Measurements from ENCODE around the gene MYH16.

Gene MYH16

GRCh38 chr7:99293167-99293566 lies 20.5 kb downstream of the MYH16 start:
- no peaks in the 10 kb centered on the region for H3K27me3 ChIP-seq (ENCODE audit: insufficient read depth, low read length)
- no peaks in the 10 kb centered on the region for H3K9me3 ChIP-seq (ENCODE audit: low read length)
- no peaks in the 10 kb centered on the region for H3K36me3 ChIP-seq (ENCODE audit: insufficient read depth, low read length)
- H3K4me1 ChIP-seq (ENCODE audit: insufficient read depth, low read length): no peaks in the 10 kb centered on the region
- no peak overlapping the region for H3K4me3 ChIP-seq (ENCODE audit: low read length)
- no peak overlapping the region for H2AFZ ChIP-seq (ENCODE audit: low read depth, low read length)

GRCh38 chr7:99293650-99294049 lies 21.0 kb downstream of the MYH16 start:
- no peaks in the 10 kb centered on the region for H3K27me3 ChIP-seq (ENCODE audit: insufficient read depth, low read length)
- no peaks in the 10 kb centered on the region for H3K4me1 ChIP-seq (ENCODE audit: insufficient read depth, low read length)
- H3K4me3 ChIP-seq (ENCODE audit: low read length): no peak overlapping the region
- H3K36me3 ChIP-seq (ENCODE audit: insufficient read depth, low read length): no peaks in the 10 kb centered on the region
- no peak overlapping the region for H2AFZ ChIP-seq (ENCODE audit: low read depth, low read length)
- no peaks in the 10 kb centered on the region for H3K9me3 ChIP-seq (ENCODE audit: low read length)

GRCh38 chr7:99296471-99296870 lies 23.8 kb downstream of the MYH16 start:
- no peak overlapping the region for H2AFZ ChIP-seq (ENCODE audit: low read depth, low read length)
- no peaks in the 10 kb centered on the region for H3K4me1 ChIP-seq (ENCODE audit: insufficient read depth, low read length)
- H3K36me3 ChIP-seq (ENCODE audit: insufficient read depth, low read length): no peaks in the 10 kb centered on the region
- no peaks in the 10 kb centered on the region for H3K27me3 ChIP-seq (ENCODE audit: insufficient read depth, low read length)
- H3K4me3 ChIP-seq (ENCODE audit: low read length): no peak overlapping the region
- H3K9me3 ChIP-seq (ENCODE audit: low read length): no peaks in the 10 kb centered on the region

- Histone ChIP-seq H2AFZ (ENCODE audit: low read depth, low read length) (no peak overlapping the region), H3K9me3 (ENCODE audit: low read length) (no peaks in the 10 kb centered on the region), H3K4me1 (ENCODE audit: insufficient read depth, low read length) (no peaks in the 10 kb centered on the region), H3K27me3 (ENCODE audit: insufficient read depth, low read length) (no peaks in the 10 kb centered on the region), H3K36me3 (ENCODE audit: insufficient read depth, low read length) (no peaks in the 10 kb centered on the region), H3K4me3 (ENCODE audit: low read length) (no peak overlapping the region)
Measured at GRCh38 chr7:99301496-99301895, 28.9 kb downstream of the MYH16 start.

- H3K36me3 ChIP-seq (ENCODE audit: insufficient read depth, low read length): no peaks in the 10 kb centered on the region
- H3K4me3 ChIP-seq (ENCODE audit: low read length): no peak overlapping the region
- H3K9me3 ChIP-seq (ENCODE audit: low read length): peaks cover 3% of the 10 kb centered on the region
- no peak overlapping the region for H2AFZ ChIP-seq (ENCODE audit: low read depth, low read length)
- no peaks in the 10 kb centered on the region for H3K4me1 ChIP-seq (ENCODE audit: insufficient read depth, low read length)
- no peaks in the 10 kb centered on the region for H3K27me3 ChIP-seq (ENCODE audit: insufficient read depth, low read length)
Measured at GRCh38 chr7:99305473-99306260, 33.0 kb downstream of the MYH16 start.

- H3K9me3 ChIP-seq (ENCODE audit: low read length): peaks cover 3% of the 10 kb centered on the region
- no peaks in the 10 kb centered on the region for H3K4me1 ChIP-seq (ENCODE audit: insufficient read depth, low read length)
- no peak overlapping the region for H2AFZ ChIP-seq (ENCODE audit: low read depth, low read length)
- no peak overlapping the region for H3K4me3 ChIP-seq (ENCODE audit: low read length)
- no peaks in the 10 kb centered on the region for H3K36me3 ChIP-seq (ENCODE audit: insufficient read depth, low read length)
- no peaks in the 10 kb centered on the region for H3K27me3 ChIP-seq (ENCODE audit: insufficient read depth, low read length)
Measured at GRCh38 chr7:99308461-99309074, 35.9 kb downstream of the MYH16 start.

- Histone ChIP-seq H3K4me3 (ENCODE audit: low read length) (no peak overlapping the region), H3K4me1 (ENCODE audit: insufficient read depth, low read length) (no peaks in the 10 kb centered on the region), H3K9me3 (ENCODE audit: low read length) (peaks cover 3% of the 10 kb centered on the region), H3K27me3 (ENCODE audit: insufficient read depth, low read length) (no peaks in the 10 kb centered on the region), H3K36me3 (ENCODE audit: insufficient read depth, low read length) (no peaks in the 10 kb centered on the region), H2AFZ (ENCODE audit: low read depth, low read length) (no peak overlapping the region)
Measured at GRCh38 chr7:99309111-99309510, 36.5 kb downstream of the MYH16 start.

GRCh38 chr7:99310004-99310403 lies 37.4 kb downstream of the MYH16 start:
- no peak overlapping the region for H2AFZ ChIP-seq (ENCODE audit: low read depth, low read length)
- no peaks in the 10 kb centered on the region for H3K36me3 ChIP-seq (ENCODE audit: insufficient read depth, low read length)
- H3K27me3 ChIP-seq (ENCODE audit: insufficient read depth, low read length): no peaks in the 10 kb centered on the region
- no peaks in the 10 kb centered on the region for H3K4me1 ChIP-seq (ENCODE audit: insufficient read depth, low read length)
- peaks cover 3% of the 10 kb centered on the region for H3K9me3 ChIP-seq (ENCODE audit: low read length)
- H3K4me3 ChIP-seq (ENCODE audit: low read length): no peak overlapping the region

GRCh38 chr7:99311702-99312101 lies 39.1 kb downstream of the MYH16 start:
- peaks cover 3% of the 10 kb centered on the region for H3K9me3 ChIP-seq (ENCODE audit: low read length)
- no peaks in the 10 kb centered on the region for H3K27me3 ChIP-seq (ENCODE audit: insufficient read depth, low read length)
- H2AFZ ChIP-seq (ENCODE audit: low read depth, low read length): no peak overlapping the region
- H3K4me3 ChIP-seq (ENCODE audit: low read length): no peak overlapping the region
- no peaks in the 10 kb centered on the region for H3K4me1 ChIP-seq (ENCODE audit: insufficient read depth, low read length)
- no peaks in the 10 kb centered on the region for H3K36me3 ChIP-seq (ENCODE audit: insufficient read depth, low read length)

- Histone ChIP-seq H2AFZ (ENCODE audit: low read depth, low read length) (no peak overlapping the region), H3K9me3 (ENCODE audit: low read length) (peaks cover 3% of the 10 kb centered on the region), H3K27me3 (ENCODE audit: insufficient read depth, low read length) (no peaks in the 10 kb centered on the region), H3K4me1 (ENCODE audit: insufficient read depth, low read length) (no peaks in the 10 kb centered on the region), H3K4me3 (ENCODE audit: low read length) (no peak overlapping the region), H3K36me3 (ENCODE audit: insufficient read depth, low read length) (no peaks in the 10 kb centered on the region)
Measured at GRCh38 chr7:99312316-99313203, 39.9 kb downstream of the MYH16 start.

GRCh38 chr7:99313204-99313573 lies 40.5 kb downstream of the MYH16 start:
- H3K4me1 ChIP-seq (ENCODE audit: insufficient read depth, low read length): no peaks in the 10 kb centered on the region
- peaks cover 3% of the 10 kb centered on the region for H3K9me3 ChIP-seq (ENCODE audit: low read length)
- no peaks in the 10 kb centered on the region for H3K27me3 ChIP-seq (ENCODE audit: insufficient read depth, low read length)
- H2AFZ ChIP-seq (ENCODE audit: low read depth, low read length): no peak overlapping the region
- H3K4me3 ChIP-seq (ENCODE audit: low read length): no peak overlapping the region
- H3K36me3 ChIP-seq (ENCODE audit: insufficient read depth, low read length): no peaks in the 10 kb centered on the region

- H3K4me3 ChIP-seq (ENCODE audit: low read length): no peak overlapping the region
- no peaks in the 10 kb centered on the region for H3K36me3 ChIP-seq (ENCODE audit: insufficient read depth, low read length)
- H2AFZ ChIP-seq (ENCODE audit: low read depth, low read length): no peak overlapping the region
- peaks cover 2% of the 10 kb centered on the region for H3K9me3 ChIP-seq (ENCODE audit: low read length)
- H3K27me3 ChIP-seq (ENCODE audit: insufficient read depth, low read length): no peaks in the 10 kb centered on the region
- H3K4me1 ChIP-seq (ENCODE audit: insufficient read depth, low read length): no peaks in the 10 kb centered on the region
Measured at GRCh38 chr7:99314504-99314903, 41.9 kb downstream of the MYH16 start.

- no peaks in the 10 kb centered on the region for H3K27me3 ChIP-seq (ENCODE audit: insufficient read depth, low read length)
- no peaks in the 10 kb centered on the region for H3K9me3 ChIP-seq (ENCODE audit: low read length)
- no peak overlapping the region for H3K4me3 ChIP-seq (ENCODE audit: low read length)
- H3K4me1 ChIP-seq (ENCODE audit: insufficient read depth, low read length): peaks cover 8% of the 10 kb centered on the region
- no peak overlapping the region for H2AFZ ChIP-seq (ENCODE audit: low read depth, low read length)
- H3K36me3 ChIP-seq (ENCODE audit: insufficient read depth, low read length): no peaks in the 10 kb centered on the region
Measured at GRCh38 chr7:99320371-99320770, 47.7 kb downstream of the MYH16 start.

All from neuron (in vitro differentiated cells).